CD4-positive, alpha-beta memory T cell (primary cell): ENCODE measurements around the gene FGGY. TPM values are rescaled to one million over a fixed set of nuclear protein-coding genes. Genes with fewer than 3 reads are reported as not detected.
A peak's percentile ranks its signal among the peaks of the same experiment; 100 is the strongest.

ENCODE experiments used
- CTCF ChIA-PET: fragments of 350-600 bp; sonication (Branson Sonifier 250); formaldehyde crosslinking; loops from one replicate; lab custom pipeline; 2021; ENCODE audit warnings: inconsistent platforms; ENCODE audit not compliant: partially characterized antibody; lab: Charles Lee
- POLR2A ChIA-PET: fragments of 350-600 bp; sonication (Branson Sonifier 250); formaldehyde crosslinking; loops from one replicate; lab custom pipeline; 2021; ENCODE audit not compliant: partially characterized antibody; lab: Charles Lee
- DNase-seq, 5 donors: peaks; one replicate each; pipeline versions ENCODE4 v3.0.0 to v3.0.0-alpha.2; 2020 to 2022; ENCODE audit warnings: mixed read lengths in 1 of 5
- H3K27ac ChIP-seq: one replicate; pipeline ENCODE4 v1.7.0; 2013; ENCODE audit warnings: low read depth, low read length
- H3K27me3 ChIP-seq: 2 replicates; pipeline ENCODE4 v1.7.0; 2013; ENCODE audit warnings: mild to moderate bottlenecking, low read length, moderate library complexity; ENCODE audit not compliant: insufficient read depth
- H3K36me3 ChIP-seq: 2 replicates; pipeline ENCODE4 v1.7.0; 2013; ENCODE audit warnings: mild to moderate bottlenecking, low read length, moderate library complexity; ENCODE audit not compliant: insufficient read depth
- H3K4me1 ChIP-seq: 2 replicates; pipeline ENCODE4 v1.7.0; 2013; ENCODE audit warnings: mild to moderate bottlenecking, low read length, moderate library complexity; ENCODE audit not compliant: insufficient read depth
- H3K4me3 ChIP-seq, 2 donors: one replicate each; pipeline ENCODE4 v1.7.0; 2013; ENCODE audit warnings: low read length in 2 of 2, mild to moderate bottlenecking in 1 of 2
- H3K9me3 ChIP-seq, 2 donors: one replicate each; pipeline ENCODE4 v1.7.0; 2013; ENCODE audit warnings: low read length in 2 of 2, control low read depth in 1 of 2; ENCODE audit not compliant: control insufficient read depth in 1 of 2
- H3K27ac Mint-ChIP-seq, 7 donors: one replicate each; pipeline ENCODE4 v1.8.0; 2020 to 2021; ENCODE audit warnings: mixed read lengths in 7 of 7, mild to moderate bottlenecking in 6 of 7, inconsistent platforms in 3 of 7, moderate library complexity in 3 of 7
- H3K27me3 Mint-ChIP-seq, 2 donors: one replicate each; pipeline ENCODE4 v1.8.0; 2020 to 2021; ENCODE audit warnings: mixed read lengths in 2 of 2
- H3K36me3 Mint-ChIP-seq, 2 donors: one replicate each; pipeline ENCODE4 v1.8.0; 2020 to 2021; ENCODE audit warnings: mixed read lengths in 2 of 2, inconsistent platforms in 1 of 2, mild to moderate bottlenecking in 1 of 2
- H3K4me1 Mint-ChIP-seq, 4 donors: one replicate each; pipeline ENCODE4 v1.8.0; 2020 to 2021; ENCODE audit warnings: mixed read lengths in 4 of 4, mild to moderate bottlenecking in 1 of 4
- H3K4me3 Mint-ChIP-seq, 8 donors: one replicate each; pipeline ENCODE4 v1.8.0; 2020 to 2021; ENCODE audit warnings: mixed read lengths in 8 of 8, mild to moderate bottlenecking in 7 of 8, moderate library complexity in 6 of 8, inconsistent platforms in 3 of 8
- H3K9me3 Mint-ChIP-seq, 8 donors: one replicate each; pipeline ENCODE4 v1.8.0; 2020 to 2021; ENCODE audit warnings: mixed read lengths in 8 of 8, mild to moderate bottlenecking in 5 of 8, inconsistent platforms in 3 of 8, moderate library complexity in 1 of 8
- intact Hi-C: fragments of 100-400 bp; cut with micrococcal nuclease; formaldehyde crosslinking; loops from one replicate; pipeline ENCODE4 v1.15.1; 2023
- polyA plus RNA-seq, 2 donors: library from polyadenylated mRNA; unstranded; fragments of 300-500 nt; fragmentation: Illumina TruSeq; gene quantifications; one replicate each; pipeline ENCODE4 v1.2.3, GENCODE V29; 2021
- total RNA-seq, 2 experiments: library from RNA; stranded (reverse); gene quantifications; one replicate each; pipeline ENCODE4 v1.2.3, GENCODE V29; 2021

The FGGY gene
- total and polyA plus RNA-seq, 4 experiments from 2014 or later, result 1.8 to 8.8 (median 3.6) TPM

- H3K4me3 Mint-ChIP-seq, result no peak overlapping the region
- intact Hi-C loops, result no loop called here
- Histone ChIP-seq H3K27me3 (no peaks in the 10 kb centered on the region), H3K27ac (no peak overlapping the region), H3K9me3 (no peaks in the 10 kb centered on the region), H3K4me3 (no peak overlapping the region), H3K4me1 (no peaks in the 10 kb centered on the region), H3K36me3 (no peaks in the 10 kb centered on the region)
- H3K36me3 Mint-ChIP-seq, result no peaks in the 10 kb centered on the region
- H3K27me3 Mint-ChIP-seq, result no peaks in the 10 kb centered on the region
- ChIA-PET POLR2A (no interaction called here), CTCF (no interaction called here)
- no peak for DNase-seq
- peaks cover 0 to 8% (median 6%) of the 10 kb centered on the region in 4 donors for H3K4me1 Mint-ChIP-seq
- no peak overlapping the region for H3K27ac Mint-ChIP-seq
- H3K9me3 Mint-ChIP-seq, result peaks cover 0 to 3% (median 0%) of the 10 kb centered on the region in 8 donors
Observed at GRCh38 chr1:59541891-59542290, 245.0 kb downstream of the FGGY start.

DNA sequence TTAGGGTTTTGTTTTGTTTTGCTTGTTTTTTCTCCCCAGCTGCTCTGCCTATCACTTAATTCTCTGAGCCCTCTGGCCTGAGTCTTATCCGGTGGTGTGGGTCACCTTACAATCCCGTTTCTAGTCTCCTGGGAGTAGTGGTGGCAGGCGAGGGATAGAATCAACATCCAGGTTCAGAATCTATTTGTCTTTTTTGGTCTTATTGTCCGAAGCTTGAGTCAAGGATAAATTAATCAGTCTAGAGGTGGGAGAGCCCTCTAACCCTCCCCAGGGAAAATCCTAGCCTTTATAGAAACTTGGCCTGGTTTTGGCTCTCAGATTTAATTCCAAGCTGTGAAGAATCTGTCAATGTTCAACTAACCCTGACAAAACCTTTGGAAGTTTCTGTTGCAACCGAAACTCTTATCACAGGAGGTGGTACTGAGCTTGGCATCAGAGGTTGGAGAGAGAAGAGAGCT, 246.3 kb downstream of the FGGY start:
- Histone ChIP-seq H3K27me3 (no peaks in the 10 kb centered on the region), H3K36me3 (no peaks in the 10 kb centered on the region), H3K4me1 (no peaks in the 10 kb centered on the region), H3K27ac (no peak overlapping the region), H3K4me3 (no peak overlapping the region), H3K9me3 (no peaks in the 10 kb centered on the region)
- Mint-ChIP-seq H3K4me1 (peaks cover 0 to 8% (median 6%) of the 10 kb centered on the region in 4 donors), H3K4me3 (no peak overlapping the region), H3K36me3 (no peaks in the 10 kb centered on the region), H3K27ac (no peak overlapping the region), H3K27me3 (no peaks in the 10 kb centered on the region), H3K9me3 (no peaks in the 10 kb centered on the region)
- POLR2A ChIA-PET, result no interaction called here
- CTCF ChIA-PET, result no interaction called here
- DNase-seq, result no peak
- intact Hi-C loops, result no loop called here

DNA sequence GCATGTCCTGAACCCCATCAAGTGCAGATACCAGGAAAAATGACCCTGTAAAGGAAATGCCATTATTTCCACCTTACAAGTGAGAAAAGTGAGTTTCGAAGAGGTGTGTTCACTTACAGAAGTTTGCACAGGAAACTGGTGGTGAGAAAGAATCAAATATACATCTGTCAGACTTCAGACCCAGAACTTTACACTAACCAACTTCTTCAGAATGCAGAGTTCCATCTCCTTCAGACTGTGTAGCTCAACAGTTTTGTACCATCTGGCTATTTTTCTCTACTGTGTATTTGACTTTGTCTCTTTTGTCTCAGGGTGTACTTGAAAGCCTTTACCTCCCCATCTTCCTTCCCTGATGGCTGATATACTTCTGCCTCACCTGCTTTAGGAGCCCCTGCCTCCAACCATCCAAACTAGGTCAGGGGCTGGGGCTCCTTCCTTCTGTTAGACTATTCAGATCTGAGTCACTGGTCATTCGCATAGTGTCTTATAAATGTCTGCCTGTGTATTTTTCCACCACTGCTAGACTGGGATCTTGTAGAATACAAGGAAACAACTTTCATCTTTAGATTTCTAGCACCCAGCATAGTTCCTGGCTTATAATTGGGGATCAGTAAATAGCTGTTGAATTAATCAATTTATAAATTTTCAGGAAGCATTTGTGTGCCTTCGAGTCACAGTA, 247.9 kb downstream of the FGGY start:
- CTCF ChIA-PET, result no interaction called here
- no peaks in the 10 kb centered on the region for H3K9me3 ChIP-seq
- H3K4me3 ChIP-seq, result no peak overlapping the region
- Mint-ChIP-seq H3K9me3 (no peaks in the 10 kb centered on the region), H3K36me3 (no peaks in the 10 kb centered on the region), H3K4me1 (peaks cover 0 to 8% (median 6%) of the 10 kb centered on the region in 4 donors), H3K4me3 (no peak overlapping the region), H3K27me3 (no peaks in the 10 kb centered on the region), H3K27ac (peak overlapping the region in 1 of 7 donors; percentile 49)
- no peak for DNase-seq
- POLR2A ChIA-PET, result no interaction called here
- no peaks in the 10 kb centered on the region for H3K4me1 ChIP-seq
- no peak overlapping the region for H3K27ac ChIP-seq
- no peaks in the 10 kb centered on the region for H3K27me3 ChIP-seq
- H3K36me3 ChIP-seq, result no peaks in the 10 kb centered on the region
- intact Hi-C loops, result no loop called here

DNA sequence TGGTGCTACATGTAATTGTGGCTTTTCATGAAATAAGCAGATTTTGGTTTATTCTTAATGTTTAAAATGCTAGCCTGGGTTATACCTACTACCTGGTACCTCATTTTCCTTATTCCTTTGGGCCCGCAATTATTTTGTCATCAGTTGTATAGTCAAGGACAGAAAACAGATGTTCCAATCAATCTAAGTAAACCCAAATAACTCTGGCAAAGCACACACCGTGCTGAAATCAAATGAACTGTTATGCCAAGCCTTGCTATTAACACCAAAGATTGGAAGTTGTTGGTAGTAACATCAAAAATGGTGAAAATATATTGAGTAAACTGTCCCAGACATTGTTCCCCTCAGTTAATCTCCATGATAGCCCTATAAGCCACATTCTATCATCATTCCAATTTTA, 248.9 kb downstream of the FGGY start:
- Mint-ChIP-seq H3K9me3 (no peaks in the 10 kb centered on the region), H3K27me3 (no peaks in the 10 kb centered on the region), H3K4me3 (no peak overlapping the region), H3K36me3 (no peaks in the 10 kb centered on the region), H3K4me1 (peaks cover 0 to 8% (median 6%) of the 10 kb centered on the region in 4 donors), H3K27ac (no peak overlapping the region)
- ChIA-PET POLR2A (no interaction called here), CTCF (no interaction called here)
- Histone ChIP-seq H3K4me1 (no peaks in the 10 kb centered on the region), H3K4me3 (no peak overlapping the region), H3K36me3 (no peaks in the 10 kb centered on the region), H3K27ac (no peak overlapping the region), H3K27me3 (no peaks in the 10 kb centered on the region), H3K9me3 (no peaks in the 10 kb centered on the region)
- intact Hi-C loops, result no loop called here
- DNase-seq, result no peak

DNA sequence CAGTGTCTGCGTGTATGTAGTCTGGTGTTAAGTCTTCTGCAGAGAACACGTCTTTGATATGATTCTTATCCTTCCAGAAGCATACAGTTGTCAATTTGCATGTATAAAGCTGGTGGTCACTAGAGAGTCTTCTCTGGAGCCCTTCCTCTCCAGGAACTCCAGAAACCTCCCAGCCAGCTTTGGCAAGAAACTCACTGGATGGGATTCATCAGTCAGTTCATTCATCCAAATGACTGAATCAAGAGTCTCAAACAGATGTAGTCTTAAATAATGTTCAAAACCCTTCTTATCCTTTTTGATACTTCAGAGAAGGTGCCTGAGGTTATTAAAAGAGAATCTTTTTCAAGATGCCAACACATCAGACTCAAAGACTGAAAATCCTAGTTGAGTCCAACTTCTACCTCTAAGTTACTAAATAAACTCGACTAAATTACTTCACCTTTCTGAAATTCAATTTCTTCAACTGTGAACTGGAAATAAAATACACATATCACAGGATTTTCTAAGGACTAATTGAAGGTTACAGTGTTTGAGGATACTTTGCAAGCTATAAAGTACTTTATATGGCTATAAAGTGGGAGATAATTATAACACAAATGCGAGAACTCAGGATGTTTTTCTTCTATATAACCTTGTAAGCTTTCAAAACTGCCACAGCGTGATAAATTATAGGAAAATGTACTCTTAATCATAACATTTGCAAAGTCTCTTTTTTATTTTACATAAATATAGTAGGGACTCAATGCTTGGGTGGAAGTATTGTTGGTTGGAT, 252.4 kb downstream of the FGGY start:
- DNase-seq, result no peak
- Histone ChIP-seq H3K36me3 (no peaks in the 10 kb centered on the region), H3K27me3 (no peaks in the 10 kb centered on the region), H3K4me1 (no peaks in the 10 kb centered on the region), H3K4me3 (no peak overlapping the region), H3K9me3 (no peaks in the 10 kb centered on the region), H3K27ac (no peak overlapping the region)
- Mint-ChIP-seq H3K4me3 (no peak overlapping the region), H3K27me3 (no peaks in the 10 kb centered on the region), H3K27ac (no peak overlapping the region), H3K4me1 (peaks cover 0 to 7% (median 4%) of the 10 kb centered on the region in 4 donors), H3K36me3 (no peaks in the 10 kb centered on the region), H3K9me3 (no peaks in the 10 kb centered on the region)
- CTCF ChIA-PET, result no interaction called here
- intact Hi-C loops, result no loop called here
- POLR2A ChIA-PET, result no interaction called here

GRCh38 chr1:59549903-59550302, 253.0 kb downstream of the FGGY start:
- ChIA-PET CTCF (no interaction called here), POLR2A (no interaction called here)
- DNase-seq, result no peak
- H3K4me1 ChIP-seq, result no peaks in the 10 kb centered on the region
- no peaks in the 10 kb centered on the region for H3K36me3 ChIP-seq
- peaks cover 0 to 6% of the 10 kb centered on the region in 2 donors for H3K36me3 Mint-ChIP-seq
- H3K9me3 Mint-ChIP-seq, result no peaks in the 10 kb centered on the region
- peaks cover 0 to under 1% (median under 1%) of the 10 kb centered on the region in 4 donors for H3K4me1 Mint-ChIP-seq
- H3K9me3 ChIP-seq, result no peaks in the 10 kb centered on the region
- intact Hi-C loops, result no loop called here
- no peak overlapping the region for H3K27ac Mint-ChIP-seq
- H3K4me3 ChIP-seq, result no peak overlapping the region
- no peak overlapping the region for H3K4me3 Mint-ChIP-seq
- no peaks in the 10 kb centered on the region for H3K27me3 Mint-ChIP-seq
- H3K27me3 ChIP-seq, result no peaks in the 10 kb centered on the region
- no peak overlapping the region for H3K27ac ChIP-seq

DNA sequence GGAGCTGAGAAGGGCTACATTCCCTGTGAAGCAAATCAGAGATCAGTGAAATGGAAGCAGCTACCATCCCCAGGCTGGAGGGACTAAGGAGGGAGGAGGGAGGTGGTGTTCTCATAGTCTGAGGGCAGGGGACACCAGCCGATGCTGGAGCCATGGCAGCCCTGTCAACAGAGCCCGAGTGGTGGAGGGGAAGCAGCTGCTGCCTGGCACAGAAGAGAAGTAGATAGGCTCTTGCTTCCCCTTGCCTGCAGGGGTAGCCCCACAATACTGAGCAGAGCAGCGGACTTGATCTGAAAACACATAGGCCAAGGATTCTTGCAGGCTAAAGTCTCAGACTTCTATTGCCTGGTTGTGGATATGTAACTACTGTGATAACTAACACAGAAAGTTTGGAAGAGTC, 255.1 kb downstream of the FGGY start:
- Mint-ChIP-seq H3K27ac (peak overlapping the region in 1 of 7 donors; percentile 3), H3K9me3 (peaks cover 0 to 7% (median under 1%) of the 10 kb centered on the region in 8 donors), H3K27me3 (no peaks in the 10 kb centered on the region), H3K4me1 (no peaks in the 10 kb centered on the region), H3K4me3 (no peak overlapping the region), H3K36me3 (peaks cover 5 to 16% of the 10 kb centered on the region in 2 donors)
- H3K9me3 ChIP-seq, result no peaks in the 10 kb centered on the region
- ChIA-PET CTCF (no interaction called here), POLR2A (no interaction called here)
- H3K27ac ChIP-seq, result no peak overlapping the region
- H3K27me3 ChIP-seq, result no peaks in the 10 kb centered on the region
- DNase-seq, result no peak
- intact Hi-C loops, result no loop called here
- H3K36me3 ChIP-seq, result no peaks in the 10 kb centered on the region
- H3K4me3 ChIP-seq, result no peak overlapping the region
- H3K4me1 ChIP-seq, result no peaks in the 10 kb centered on the region
